CD4-positive, CD25-positive, alpha-beta regulatory T cell (primary cell): ENCODE data around the gene GJC2. TPM values are rescaled to one million over a fixed set of nuclear protein-coding genes. Genes with fewer than 3 reads are reported as not detected.

Experiments used
- ATAC-seq, 2 donors: fragments of 150-1000 bp; cut with Tn5 transposase; one replicate each; pipeline ENCODE4 v1.10.0; 2021; ENCODE audit warnings: low read depth in 2 of 2, moderate number of reproducible peaks in 2 of 2, moderate library complexity in 1 of 2
- DNase-seq, 3 donors: peaks; one replicate each; pipeline versions ENCODE4 v3.0.0 to v3.0.0-alpha.2; 2012 to 2022; ENCODE audit warnings: mixed read lengths in 1 of 3
- H3K27ac ChIP-seq: one replicate; pipeline ENCODE4 v1.7.0; 2013; ENCODE audit warnings: mild to moderate bottlenecking, low read length; ENCODE audit not compliant: insufficient read depth, poor library complexity, severe bottlenecking
- H3K27me3 ChIP-seq: one replicate; pipeline ENCODE4 v1.7.0; 2013; ENCODE audit warnings: low read length; ENCODE audit not compliant: control insufficient read depth, insufficient read depth
- H3K36me3 ChIP-seq: one replicate; pipeline ENCODE4 v1.7.0; 2013; ENCODE audit warnings: mild to moderate bottlenecking, low read length, moderate library complexity; ENCODE audit not compliant: control insufficient read depth, insufficient read depth
- H3K4me1 ChIP-seq: 2 replicates; pipeline ENCODE4 v1.7.0; 2013; ENCODE audit warnings: mild to moderate bottlenecking, low read length; ENCODE audit not compliant: insufficient read depth, control insufficient read depth, poor library complexity, severe bottlenecking
- H3K4me3 ChIP-seq: one replicate; pipeline ENCODE4 v1.7.0; 2013; ENCODE audit warnings: low read depth, mild to moderate bottlenecking, low read length, moderate library complexity
- H3K9me3 ChIP-seq, 2 experiments: 1 replicate in 1 of 2; 2 replicates in 1 of 2; pipeline ENCODE4 v1.7.0; 2013; ENCODE audit warnings: low read length in 2 of 2, mild to moderate bottlenecking in 1 of 2, moderate library complexity in 1 of 2; ENCODE audit not compliant: control insufficient read depth in 2 of 2
- H3K27ac Mint-ChIP-seq, 3 donors: one replicate each; pipeline ENCODE4 v1.8.0; 2020 to 2022; ENCODE audit warnings: mild to moderate bottlenecking in 3 of 3, mixed read lengths in 3 of 3, moderate library complexity in 2 of 3
- H3K27me3 Mint-ChIP-seq: one replicate; pipeline ENCODE4 v1.8.0; 2022; ENCODE audit warnings: mild to moderate bottlenecking, mixed read lengths
- H3K36me3 Mint-ChIP-seq: one replicate; pipeline ENCODE4 v1.8.0; 2020; ENCODE audit warnings: mixed read lengths
- H3K4me1 Mint-ChIP-seq, 4 donors: one replicate each; pipeline ENCODE4 v1.8.0; 2020 to 2022; ENCODE audit warnings: mixed read lengths in 4 of 4, mild to moderate bottlenecking in 1 of 4
- H3K4me3 Mint-ChIP-seq, 4 donors: one replicate each; pipeline ENCODE4 v1.8.0; 2020 to 2022; ENCODE audit warnings: mild to moderate bottlenecking in 4 of 4, mixed read lengths in 4 of 4, moderate library complexity in 3 of 4
- H3K9me3 Mint-ChIP-seq, 7 donors: one replicate each; pipeline ENCODE4 v1.8.0; 2020 to 2022; ENCODE audit warnings: mixed read lengths in 7 of 7, mild to moderate bottlenecking in 3 of 7, moderate library complexity in 2 of 7
- polyA plus RNA-seq, 4 donors: library from polyadenylated mRNA; unstranded; fragments of 300-500 nt; fragmentation: Illumina TruSeq; gene quantifications; one replicate each; pipeline ENCODE4 v1.2.3, GENCODE V29; 2021
- total RNA-seq: library from RNA; stranded (reverse); gene quantifications from one replicate; pipeline ENCODE4 v1.2.3, GENCODE V29; 2022

The GJC2 gene
- total and polyA plus RNA-seq, 5 donors from 2014 or later: 2.8 TPM; not detected in 4

DNA sequence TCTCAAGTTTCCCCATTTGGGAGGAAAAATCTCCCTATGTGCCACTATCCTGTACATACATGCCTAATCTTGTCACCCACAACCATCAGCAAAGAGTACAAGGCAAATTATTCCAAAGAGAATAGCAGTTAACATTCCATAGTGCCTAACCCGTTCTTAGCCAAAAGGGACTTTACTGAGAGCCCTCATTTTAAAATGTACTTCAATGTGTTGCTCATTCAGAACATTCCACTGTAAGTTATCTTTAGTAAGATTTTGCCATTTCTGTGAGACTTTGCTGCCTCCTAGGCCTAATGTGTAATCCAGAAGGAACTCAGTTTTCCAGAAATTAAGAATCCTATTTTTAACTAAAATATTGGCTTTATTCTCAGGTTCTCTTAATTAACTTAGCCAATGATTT lies 29.4 kb upstream of the GJC2 start:
- H3K27ac Mint-ChIP-seq: peak overlapping the region in 1 of 3 donors; percentile 16
- DNase-seq (no peak), ATAC-seq (no peak)
- no peaks in the 10 kb centered on the region for H3K36me3 Mint-ChIP-seq
- Histone ChIP-seq H3K4me1 (no peaks in the 10 kb centered on the region), H3K27me3 (peaks cover 2% of the 10 kb centered on the region), H3K4me3 (no peak overlapping the region), H3K27ac (no peak overlapping the region), H3K36me3 (no peaks in the 10 kb centered on the region), H3K9me3 (no peaks in the 10 kb centered on the region)
- H3K9me3 Mint-ChIP-seq: peaks cover 0 to 4% (median 0%) of the 10 kb centered on the region in 7 donors
- H3K4me3 Mint-ChIP-seq: no peak overlapping the region
- H3K4me1 Mint-ChIP-seq: peaks cover 0 to 4% (median 1%) of the 10 kb centered on the region in 4 donors
- H3K27me3 Mint-ChIP-seq: peaks cover 24% of the 10 kb centered on the region

GRCh38 chr1:228120857-228121489 lies 28.8 kb upstream of the GJC2 start:
- H3K9me3 Mint-ChIP-seq: peaks cover 0 to 4% (median 0%) of the 10 kb centered on the region in 7 donors
- H3K4me1 ChIP-seq: no peaks in the 10 kb centered on the region
- ATAC-seq (no peak), DNase-seq (no peak)
- no peak overlapping the region for H3K27ac ChIP-seq
- peaks cover 0 to 4% (median 1%) of the 10 kb centered on the region in 4 donors for H3K4me1 Mint-ChIP-seq
- peak overlapping the region in 1 of 3 donors; percentile 16 for H3K27ac Mint-ChIP-seq
- H3K27me3 Mint-ChIP-seq: peaks cover 30% of the 10 kb centered on the region
- H3K4me3 Mint-ChIP-seq: peak overlapping the region in 1 of 4 donors; percentile 35
- H3K36me3 ChIP-seq: no peaks in the 10 kb centered on the region
- no peaks in the 10 kb centered on the region for H3K36me3 Mint-ChIP-seq
- H3K27me3 ChIP-seq: peaks cover 2% of the 10 kb centered on the region
- no peak overlapping the region for H3K4me3 ChIP-seq
- no peaks in the 10 kb centered on the region for H3K9me3 ChIP-seq

- Mint-ChIP-seq H3K27ac (no peak overlapping the region), H3K27me3 (peaks cover 46% of the 10 kb centered on the region), H3K4me1 (peaks cover 0 to 4% (median 1%) of the 10 kb centered on the region in 4 donors), H3K36me3 (no peaks in the 10 kb centered on the region), H3K9me3 (peaks cover 0 to 4% (median 0%) of the 10 kb centered on the region in 7 donors), H3K4me3 (no peak overlapping the region)
- ATAC-seq: no peak
- Histone ChIP-seq H3K4me3 (no peak overlapping the region), H3K9me3 (no peaks in the 10 kb centered on the region), H3K36me3 (no peaks in the 10 kb centered on the region), H3K27ac (no peak overlapping the region), H3K4me1 (no peaks in the 10 kb centered on the region), H3K27me3 (peaks cover 2% of the 10 kb centered on the region)
- no peak for DNase-seq
These were observed 26.7 kb upstream of the GJC2 start for GRCh38 chr1:228122921-228123441.

DNA sequence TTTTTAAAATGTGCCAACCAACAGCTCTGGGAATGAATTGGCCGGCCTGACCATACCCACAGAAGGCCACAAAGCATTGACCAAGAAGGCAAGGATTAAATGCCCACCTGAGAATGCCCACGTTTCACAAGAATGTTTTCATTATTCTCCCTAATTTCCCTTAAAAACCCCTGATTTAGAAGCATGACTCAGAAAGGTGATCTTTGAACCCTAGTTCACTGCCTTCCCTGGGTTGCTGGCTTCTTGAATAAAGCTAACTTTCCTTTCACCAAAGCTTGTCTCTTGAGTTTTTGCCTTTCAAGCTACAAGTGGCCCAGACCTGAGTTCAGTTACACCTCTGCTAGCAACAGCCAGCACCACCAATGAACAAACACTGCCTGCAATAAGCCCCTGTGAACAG lies 26.2 kb upstream of the GJC2 start:
- no peak overlapping the region for H3K4me3 ChIP-seq
- no peak for DNase-seq
- peaks cover 51% of the 10 kb centered on the region for H3K27me3 Mint-ChIP-seq
- no peak overlapping the region for H3K4me3 Mint-ChIP-seq
- H3K9me3 ChIP-seq: no peaks in the 10 kb centered on the region
- no peaks in the 10 kb centered on the region for H3K36me3 Mint-ChIP-seq
- H3K27ac Mint-ChIP-seq: no peak overlapping the region
- no peak for ATAC-seq
- peaks cover 2% of the 10 kb centered on the region for H3K27me3 ChIP-seq
- H3K4me1 Mint-ChIP-seq: peaks cover 0 to 4% (median 1%) of the 10 kb centered on the region in 4 donors
- H3K9me3 Mint-ChIP-seq: peaks cover 0 to 4% (median 0%) of the 10 kb centered on the region in 7 donors
- no peaks in the 10 kb centered on the region for H3K36me3 ChIP-seq
- no peaks in the 10 kb centered on the region for H3K4me1 ChIP-seq
- H3K27ac ChIP-seq: no peak overlapping the region

DNA sequence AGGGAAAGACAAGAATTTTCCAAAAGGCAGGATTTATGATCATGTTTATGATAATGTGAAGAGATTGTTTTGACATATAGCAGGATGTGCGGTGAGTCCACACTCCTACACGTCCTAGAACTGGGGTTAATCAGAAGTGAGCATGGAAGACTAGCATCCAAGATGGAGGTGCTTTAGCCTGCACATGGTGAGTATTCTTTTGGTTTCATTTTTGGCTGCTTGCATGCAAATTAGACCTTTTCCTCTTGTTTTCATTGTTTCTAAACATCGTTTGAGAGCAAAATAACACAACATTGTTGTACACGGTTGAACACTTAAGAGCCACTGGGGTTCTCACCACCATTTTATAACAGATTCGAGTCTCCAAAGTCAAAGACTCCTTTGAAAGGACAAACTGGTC lies 24.5 kb upstream of the GJC2 start:
- no peaks in the 10 kb centered on the region for H3K36me3 ChIP-seq
- peaks cover 61% of the 10 kb centered on the region for H3K27me3 Mint-ChIP-seq
- no peaks in the 10 kb centered on the region for H3K9me3 ChIP-seq
- DNase-seq: no peak
- H3K27ac ChIP-seq: no peak overlapping the region
- H3K4me1 ChIP-seq: no peaks in the 10 kb centered on the region
- H3K4me1 Mint-ChIP-seq: peaks cover 0 to 4% (median 1%) of the 10 kb centered on the region in 4 donors
- H3K27me3 ChIP-seq: peaks cover 2% of the 10 kb centered on the region
- no peak overlapping the region for H3K4me3 ChIP-seq
- H3K36me3 Mint-ChIP-seq: no peaks in the 10 kb centered on the region
- no peak overlapping the region for H3K4me3 Mint-ChIP-seq
- no peak overlapping the region for H3K27ac Mint-ChIP-seq
- peaks cover 0 to 4% (median 0%) of the 10 kb centered on the region in 7 donors for H3K9me3 Mint-ChIP-seq
- ATAC-seq: no peak

DNA sequence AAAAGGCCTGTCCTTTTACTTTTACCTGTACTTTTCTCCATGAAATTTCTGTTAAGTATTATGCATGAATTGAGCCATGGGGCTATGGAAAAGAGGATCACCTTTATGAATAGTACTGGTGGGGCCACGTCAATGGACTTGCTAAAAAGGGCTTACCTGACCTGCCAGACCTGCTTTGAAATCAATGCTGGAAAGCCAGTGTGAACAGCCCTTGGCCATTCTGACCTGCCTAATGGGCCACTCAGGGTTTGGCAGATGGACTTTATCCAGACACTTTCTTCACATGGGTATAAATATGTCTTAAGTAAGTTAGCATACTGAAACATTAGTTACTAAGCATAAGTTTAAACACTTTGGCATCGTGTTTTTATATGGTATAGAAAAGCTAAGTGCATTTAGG lies 18.0 kb upstream of the GJC2 start:
- H3K27me3 Mint-ChIP-seq: peaks cover 69% of the 10 kb centered on the region
- no peak overlapping the region for H3K27ac Mint-ChIP-seq
- Histone ChIP-seq H3K9me3 (no peaks in the 10 kb centered on the region), H3K27me3 (peaks cover 6% of the 10 kb centered on the region), H3K27ac (no peak overlapping the region), H3K4me3 (no peak overlapping the region), H3K4me1 (peaks cover 4% of the 10 kb centered on the region), H3K36me3 (no peaks in the 10 kb centered on the region)
- H3K9me3 Mint-ChIP-seq: no peaks in the 10 kb centered on the region
- H3K4me1 Mint-ChIP-seq: peaks cover 2 to 8% (median 5%) of the 10 kb centered on the region in 4 donors
- H3K4me3 Mint-ChIP-seq: no peak overlapping the region
- DNase-seq (no peak), ATAC-seq (no peak)
- H3K36me3 Mint-ChIP-seq: no peaks in the 10 kb centered on the region

DNA sequence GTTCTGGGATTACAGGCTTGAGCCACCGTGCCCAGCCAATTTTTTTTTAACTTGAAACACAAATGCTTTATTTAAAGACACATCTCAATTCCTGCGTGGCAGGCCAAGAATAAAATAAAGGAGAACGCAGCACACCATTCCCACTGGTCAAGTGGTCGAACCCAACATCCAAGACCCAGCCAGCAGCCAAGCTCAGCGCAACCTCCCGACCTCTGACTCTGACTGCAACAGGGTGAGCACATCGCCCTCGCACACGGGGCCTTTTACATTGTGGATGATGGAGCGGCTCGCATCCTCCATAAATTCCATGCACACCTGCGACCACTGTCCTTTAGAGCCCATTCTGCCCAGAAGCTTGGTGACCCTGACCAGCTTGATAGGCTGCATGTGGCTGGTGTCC lies 15.1 kb upstream of the GJC2 start:
- H3K27me3 Mint-ChIP-seq: peaks cover 66% of the 10 kb centered on the region
- no peak overlapping the region for H3K4me3 Mint-ChIP-seq
- no peak overlapping the region for H3K27ac Mint-ChIP-seq
- Histone ChIP-seq H3K27ac (no peak overlapping the region), H3K4me3 (no peak overlapping the region), H3K4me1 (peaks cover 7% of the 10 kb centered on the region), H3K36me3 (no peaks in the 10 kb centered on the region), H3K9me3 (no peaks in the 10 kb centered on the region), H3K27me3 (peaks cover 8% of the 10 kb centered on the region)
- no peaks in the 10 kb centered on the region for H3K9me3 Mint-ChIP-seq
- peaks cover 3 to 11% (median 7%) of the 10 kb centered on the region in 4 donors for H3K4me1 Mint-ChIP-seq
- DNase-seq: no peak
- no peaks in the 10 kb centered on the region for H3K36me3 Mint-ChIP-seq
- no peak for ATAC-seq

DNA sequence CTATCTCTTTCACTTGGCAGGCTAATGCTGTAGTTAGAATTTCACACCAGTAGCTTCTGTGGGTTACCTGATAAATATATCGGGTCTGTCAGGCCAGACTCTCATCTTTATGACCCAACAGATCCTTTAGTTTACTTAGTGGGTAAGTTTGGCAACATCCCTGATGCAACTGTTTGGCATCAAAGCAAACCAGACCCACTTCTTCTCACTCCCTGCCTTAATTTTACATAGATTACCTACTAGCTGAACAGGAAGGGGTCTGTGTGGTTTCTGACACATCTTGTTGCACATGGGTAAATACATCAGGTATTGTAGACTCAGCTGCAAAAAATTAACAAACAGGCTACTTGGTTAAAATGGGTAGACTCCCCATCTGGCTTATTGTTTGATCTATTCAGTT lies 12.8 kb upstream of the GJC2 start:
- peak overlapping the region in 2 of 4 donors; percentile 42 to 73 for H3K4me3 Mint-ChIP-seq
- no peaks in the 10 kb centered on the region for H3K36me3 ChIP-seq
- H3K36me3 Mint-ChIP-seq: no peaks in the 10 kb centered on the region
- no peaks in the 10 kb centered on the region for H3K9me3 ChIP-seq
- no peak overlapping the region for H3K4me3 ChIP-seq
- no peak overlapping the region for H3K27ac ChIP-seq
- H3K4me1 Mint-ChIP-seq: peaks cover 0 to 19% (median 5%) of the 10 kb centered on the region in 4 donors
- H3K27me3 ChIP-seq: peaks cover 8% of the 10 kb centered on the region
- no peaks in the 10 kb centered on the region for H3K9me3 Mint-ChIP-seq
- H3K4me1 ChIP-seq: peaks cover 17% of the 10 kb centered on the region
- DNase-seq: no peak
- H3K27ac Mint-ChIP-seq: no peak overlapping the region
- H3K27me3 Mint-ChIP-seq: peaks cover 56% of the 10 kb centered on the region
- ATAC-seq: no peak
